GM12878 (cell line): ENCODE measurements around the gene C3orf22. TPM values are rescaled to one million over a fixed set of nuclear protein-coding genes. Genes with fewer than 3 reads are reported as not detected.

Experiments used
- ATAC-seq: fragments of 200-7000 bp; cut with Tn5 transposase; 3 replicates; pipeline ENCODE4 v1.9.1; 2020; ENCODE audit warnings: mild to moderate bottlenecking, moderate library complexity
- BruUV-seq: library from RNA; stranded (reverse); fragments of 400-500 nt; replicated peaks from 2 replicates; lab custom pipeline; 2021; lab: Mats Ljungman, UMichigan
- CTCF ChIA-PET: fragments of 300-600 bp; sonication (Branson Sonifier 250); formaldehyde crosslinking; extraction: SDS; loops from one replicate; lab custom pipeline; 2021; ENCODE audit warnings: inconsistent platforms; lab: Yijun Ruan, JAX
- POLR2A ChIA-PET: fragments of 350-600 bp; formaldehyde crosslinking; extraction: SDS; loops from one replicate; lab custom pipeline; 2021; ENCODE audit warnings: inconsistent platforms; lab: Charles Lee
- RAD21 ChIA-PET: fragments of 300-600 bp; sonication (Branson Sonifier 250); formaldehyde crosslinking; loops from one replicate; lab custom pipeline; 2023; ENCODE audit warnings: antibody characterized with exemption; ENCODE audit not compliant: unreplicated experiment; lab: Charles Lee
- SMC1A ChIA-PET: fragments of 300-600 bp; sonication (Branson Sonifier 250); formaldehyde crosslinking; loops from one replicate; lab custom pipeline; 2023; ENCODE audit not compliant: unreplicated experiment, uncharacterized antibody; lab: Charles Lee
- DNase-seq: peaks from one replicate; pipeline ENCODE4 v3.0.0-alpha.2; 2011; ENCODE audit warnings: low read depth, low spot score
- FAIRE-seq: peaks from 3 replicates; lab custom pipeline; 2011; peaks lifted over from hg19 to GRCh38; lab: Jason Lieb, UNC
- H2AFZ ChIP-seq: 2 replicates; pipeline ENCODE4 v1.6.0; 2011; ENCODE audit warnings: low read depth, low read length, control low read depth; ENCODE audit not compliant: control insufficient read depth
- H3K27ac ChIP-seq: 2 replicates; pipeline ENCODE4 v1.5.1; 2011; ENCODE audit warnings: control low read depth; ENCODE audit not compliant: control insufficient read depth, insufficient read depth
- H3K27me3 ChIP-seq, 2 experiments: replicated peaks in 1 of 2; 2 replicates each; pipeline versions ENCODE4 v1.6.0 to v1.6.1; 2011; ENCODE audit warnings: low read length in 1 of 2; ENCODE audit not compliant: control insufficient read depth in 2 of 2, insufficient read depth in 2 of 2
- H3K36me3 ChIP-seq, 2 experiments: 2 replicates each; pipeline ENCODE4 v1.5.1; 2011; ENCODE audit warnings: low read length in 1 of 2; ENCODE audit not compliant: control insufficient read depth in 2 of 2, insufficient read depth in 2 of 2
- H3K4me1 ChIP-seq: 2 replicates; pipeline ENCODE4 v1.6.1; 2011; ENCODE audit warnings: mild to moderate bottlenecking, low read length, moderate library complexity, mixed read lengths; ENCODE audit not compliant: control insufficient read depth, insufficient read depth
- H3K4me2 ChIP-seq: 2 replicates; pipeline ENCODE4 v1.6.0; 2011; ENCODE audit warnings: control low read depth; ENCODE audit not compliant: control insufficient read depth, insufficient read depth
- H3K4me3 ChIP-seq: fragments of 200-600 bp; sonication (generic); 2 replicates; pipeline ENCODE4 v1.5.1; 2016
- H3K79me2 ChIP-seq: 2 replicates; pipeline ENCODE4 v1.6.0; 2011; ENCODE audit warnings: low read length; ENCODE audit not compliant: control insufficient read depth, insufficient read depth
- H3K9ac ChIP-seq: 2 replicates; pipeline ENCODE4 v1.8.0; 2011; ENCODE audit warnings: low read length, control low read depth, mixed read lengths; ENCODE audit not compliant: control insufficient read depth, insufficient read depth
- H3K9me3 ChIP-seq: replicated peaks from 3 replicates; pipeline ENCODE4 v1.5.1; 2011; ENCODE audit warnings: mild to moderate bottlenecking, low read length; ENCODE audit not compliant: control insufficient read depth, insufficient read depth
- H4K20me1 ChIP-seq: 2 replicates; pipeline ENCODE4 v1.6.0; 2011; ENCODE audit not compliant: control insufficient read depth, insufficient read depth
- CREB1 ChIP-seq: IDR thresholded peaks from 2 replicates; pipeline ENCODE4 v1.6.1; 2012; ENCODE audit warnings: low read depth, mild to moderate bottlenecking, inconsistent platforms
- ETV6 ChIP-seq, 2 experiments: fragments of 450-650 bp in 1 of 2; IDR thresholded peaks in 1 of 2; conservative IDR thresholded peaks in 1 of 2; 2 replicates each; pipeline ENCODE4 v1.6.1; 2014; ENCODE audit warnings: antibody characterized with exemption in 1 of 2, borderline replicate concordance in 1 of 2, low read depth in 1 of 2, mild to moderate bottlenecking in 1 of 2, moderate library complexity in 1 of 2
- FOXM1 ChIP-seq: IDR thresholded peaks from 2 replicates; pipeline ENCODE4 v1.6.1; 2012; ENCODE audit warnings: low read depth, mild to moderate bottlenecking, inconsistent platforms, low read length, moderate library complexity
- GABPA ChIP-seq: IDR thresholded peaks from 2 replicates; pipeline ENCODE4 v1.6.1; 2014; ENCODE audit warnings: antibody characterized with exemption, low read depth, mild to moderate bottlenecking, inconsistent platforms
- POLR2AphosphoS2 ChIP-seq: IDR thresholded peaks from 2 replicates; pipeline ENCODE4 v1.6.1; 2011; ENCODE audit warnings: low read depth, mild to moderate bottlenecking, low read length, improper control_type of control experiment, moderate library complexity
- RFX5 ChIP-seq: IDR thresholded peaks from 2 replicates; pipeline ENCODE4 v1.6.1; 2011; ENCODE audit warnings: low read depth, low read length, improper control_type of control experiment
- SIN3A ChIP-seq: IDR thresholded peaks from 2 replicates; pipeline ENCODE4 v1.6.1; 2012; ENCODE audit warnings: low read depth, low read length, improper control_type of control experiment
- SRF ChIP-seq, 2 experiments: IDR thresholded peaks; 2 replicates each; pipeline ENCODE4 v1.6.1; 2011; ENCODE audit warnings: low read depth in 2 of 2, low read length in 2 of 2, mild to moderate bottlenecking in 1 of 2, moderate library complexity in 1 of 2
- TAF1 ChIP-seq: IDR thresholded peaks from 2 replicates; pipeline ENCODE4 v1.6.1; 2011; ENCODE audit warnings: mild to moderate bottlenecking, low read depth, low read length, borderline replicate concordance
- TBL1XR1 ChIP-seq: IDR thresholded peaks from 2 replicates; pipeline ENCODE4 v1.6.1; 2012; ENCODE audit warnings: low read depth, low read length, improper control_type of control experiment
- YBX1 ChIP-seq: fragments of 450-650 bp; IDR thresholded peaks from 2 replicates; pipeline ENCODE4 v1.6.1; 2016; ENCODE audit warnings: antibody characterized with exemption
- WGBS: methylation state at CpG from one replicate; pipeline ENCODE4 v1.1.6; 2016; ENCODE audit warnings: low lambda C conversion rate; ENCODE audit not compliant: insufficient replicate concordance, insufficient coverage; ENCODE audit errors: missing lambda C conversion rate; 5-methylcytosine and 5-hydroxymethylcytosine counted together
- in situ Hi-C: fragments of 300-500 bp; cut with MboI; formaldehyde crosslinking; loops from 9 replicates; pipeline ENCODE4 v1.14.3; 2018; ENCODE audit warnings: mixed read lengths
- intact Hi-C: fragments of 100-400 bp; cut with micrococcal nuclease; formaldehyde crosslinking; loops from one replicate; pipeline ENCODE4 v1.14.2; 2022; ENCODE audit not compliant: unreplicated experiment
- polyA plus RNA-seq, 11 experiments: library from polyadenylated mRNA; depleted of rRNA in 4 of 11; unstranded in 6 of 11; stranded (reverse) in 5 of 11; fragments of >200 nt; fragmentation: Nextera tagmentation in 4 of 11; fragmentation: Illumina TruSeq in 1 of 11; extraction: Ambion mirVana in 4 of 11; extraction: Trizol in 1 of 11; gene quantifications; 1 replicate in 1 of 11; 2 replicates in 10 of 11; pipeline versions ENCODE4 v1.2.1 to v1.2.3, GENCODE V29; 2011 to 2016; ENCODE audit warnings: inconsistent platforms in 2 of 11, missing spikeins in 2 of 11, low read depth in 1 of 11
- total RNA-seq, 4 experiments: library from RNA; depleted of rRNA in 3 of 4; stranded (reverse); fragments of >200 nt in 3 of 4; fragmentation: Illumina TruSeq in 1 of 4; extraction: Trizol in 1 of 4; gene quantifications; 2 replicates each; pipeline versions ENCODE4 v1.2.1 to v1.2.3, GENCODE V29; 2013 to 2021
- TF ChIP-seq, protein P1 (sequence below): IDR thresholded peaks from 2 replicates; pipeline ENCODE4 v1.6.1; 2011; ENCODE audit warnings: borderline replicate concordance, low read depth, mild to moderate bottlenecking, moderate library complexity, mixed read lengths, low read length; ENCODE audit not compliant: insufficient read depth; ENCODE audit errors: extremely low read length
- TF ChIP-seq, protein P2 (sequence below): fragments of 450-650 bp; IDR thresholded peaks from 2 replicates; pipeline ENCODE4 v1.6.1; 2018; ENCODE audit warnings: mild to moderate bottlenecking, low read depth, moderate library complexity; ENCODE audit not compliant: partially characterized antibody
- TF ChIP-seq, protein P3 (sequence below): fragments of 450-650 bp; IDR thresholded peaks from 2 replicates; pipeline ENCODE4 v1.6.1; 2016; ENCODE audit warnings: mild to moderate bottlenecking
- TF ChIP-seq, protein P4 (sequence below): fragments of 150-350 bp; IDR thresholded peaks from 2 replicates; pipeline ENCODE4 v1.6.1; 2016; ENCODE audit warnings: low read depth, low read length

C3orf22 gene
- total and polyA plus RNA-seq, 10 of the 15 experiments (the other 5 are each of a cell fraction or from before 2014, with no cell fraction given), result not detected

DNA sequence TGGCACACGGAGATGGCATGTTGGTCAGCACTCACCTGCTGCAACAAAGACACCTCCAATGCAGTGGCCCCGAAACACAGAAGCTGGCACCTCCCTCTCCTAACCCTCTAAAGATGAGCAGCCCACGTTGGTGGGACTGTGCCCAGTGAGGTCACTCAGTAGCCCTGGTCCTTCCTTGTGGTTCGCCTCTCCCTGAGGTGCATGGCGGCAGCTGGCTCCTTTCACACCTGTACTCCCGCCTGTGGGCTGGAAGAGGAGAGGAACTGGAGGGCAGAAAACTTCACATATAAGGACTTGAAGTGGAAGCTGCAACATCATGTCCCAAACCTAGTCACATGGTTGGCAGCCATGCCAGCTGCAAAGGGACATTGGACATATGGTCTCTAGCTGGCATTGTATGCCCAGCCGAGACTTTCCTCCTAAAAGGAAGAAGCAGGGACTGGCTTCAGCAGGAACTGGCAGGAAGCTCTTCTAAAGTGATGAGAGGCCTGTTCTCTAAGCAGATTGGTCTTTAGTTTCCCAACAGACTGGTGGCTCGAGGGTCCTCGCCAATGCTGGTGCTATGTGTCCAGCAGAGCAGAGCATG is 10.8 kb upstream of the C3orf22 start:
- no peaks in the 10 kb centered on the region for H3K9me3 ChIP-seq
- no peaks in the 10 kb centered on the region for H3K79me2 ChIP-seq
- intact Hi-C loops (no loop called here), in situ Hi-C loops (no loop called here)
- 11% methylated on average over 9 of the region's 9 CpGs for WGBS
- H3K4me3 ChIP-seq, result no peak overlapping the region
- H3K36me3 ChIP-seq, result no peaks in the 10 kb centered on the region
- ChIA-PET RAD21 (no interaction called here), SMC1A (no interaction called here), CTCF (no interaction called here), POLR2A (no interaction called here)
- H2AFZ ChIP-seq, result no peak overlapping the region
- H3K4me1 ChIP-seq, result no peaks in the 10 kb centered on the region
- H3K4me2 ChIP-seq, result no peak overlapping the region
- TF ChIP-seq CREB1 (no peak), SRF (IDR thresholded peaks at IDR 0.05; ENCODE audit: low read depth in 2 of 2, low read length in 2 of 2) (no peak), RFX5 (no peak), POLR2AphosphoS2 (no peak), YBX1 (no peak), TBL1XR1 (no peak), TAF1 (no peak), SIN3A (no peak), FOXM1 (no peak), ETV6 (conservative IDR thresholded peaks at IDR 0.05 in 1 of 2, IDR thresholded peaks at IDR 0.05 in 1 of 2; ENCODE audit: borderline replicate concordance in 1 of 2, low read depth in 1 of 2) (no peak), GABPA (no peak)
- TF ChIP-seq, protein P1, sequence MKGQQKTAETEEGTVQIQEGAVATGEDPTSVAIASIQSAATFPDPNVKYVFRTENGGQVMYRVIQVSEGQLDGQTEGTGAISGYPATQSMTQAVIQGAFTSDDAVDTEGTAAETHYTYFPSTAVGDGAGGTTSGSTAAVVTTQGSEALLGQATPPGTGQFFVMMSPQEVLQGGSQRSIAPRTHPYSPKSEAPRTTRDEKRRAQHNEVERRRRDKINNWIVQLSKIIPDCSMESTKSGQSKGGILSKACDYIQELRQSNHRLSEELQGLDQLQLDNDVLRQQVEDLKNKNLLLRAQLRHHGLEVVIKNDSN, result no peak
- TF ChIP-seq, protein P2, sequence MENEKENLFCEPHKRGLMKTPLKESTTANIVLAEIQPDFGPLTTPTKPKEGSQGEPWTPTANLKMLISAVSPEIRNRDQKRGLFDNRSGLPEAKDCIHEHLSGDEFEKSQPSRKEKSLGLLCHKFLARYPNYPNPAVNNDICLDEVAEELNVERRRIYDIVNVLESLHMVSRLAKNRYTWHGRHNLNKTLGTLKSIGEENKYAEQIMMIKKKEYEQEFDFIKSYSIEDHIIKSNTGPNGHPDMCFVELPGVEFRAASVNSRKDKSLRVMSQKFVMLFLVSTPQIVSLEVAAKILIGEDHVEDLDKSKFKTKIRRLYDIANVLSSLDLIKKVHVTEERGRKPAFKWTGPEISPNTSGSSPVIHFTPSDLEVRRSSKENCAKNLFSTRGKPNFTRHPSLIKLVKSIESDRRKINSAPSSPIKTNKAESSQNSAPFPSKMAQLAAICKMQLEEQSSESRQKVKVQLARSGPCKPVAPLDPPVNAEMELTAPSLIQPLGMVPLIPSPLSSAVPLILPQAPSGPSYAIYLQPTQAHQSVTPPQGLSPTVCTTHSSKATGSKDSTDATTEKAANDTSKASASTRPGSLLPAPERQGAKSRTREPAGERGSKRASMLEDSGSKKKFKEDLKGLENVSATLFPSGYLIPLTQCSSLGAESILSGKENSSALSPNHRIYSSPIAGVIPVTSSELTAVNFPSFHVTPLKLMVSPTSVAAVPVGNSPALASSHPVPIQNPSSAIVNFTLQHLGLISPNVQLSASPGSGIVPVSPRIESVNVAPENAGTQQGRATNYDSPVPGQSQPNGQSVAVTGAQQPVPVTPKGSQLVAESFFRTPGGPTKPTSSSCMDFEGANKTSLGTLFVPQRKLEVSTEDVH, result no peak
- TF ChIP-seq, protein P3, sequence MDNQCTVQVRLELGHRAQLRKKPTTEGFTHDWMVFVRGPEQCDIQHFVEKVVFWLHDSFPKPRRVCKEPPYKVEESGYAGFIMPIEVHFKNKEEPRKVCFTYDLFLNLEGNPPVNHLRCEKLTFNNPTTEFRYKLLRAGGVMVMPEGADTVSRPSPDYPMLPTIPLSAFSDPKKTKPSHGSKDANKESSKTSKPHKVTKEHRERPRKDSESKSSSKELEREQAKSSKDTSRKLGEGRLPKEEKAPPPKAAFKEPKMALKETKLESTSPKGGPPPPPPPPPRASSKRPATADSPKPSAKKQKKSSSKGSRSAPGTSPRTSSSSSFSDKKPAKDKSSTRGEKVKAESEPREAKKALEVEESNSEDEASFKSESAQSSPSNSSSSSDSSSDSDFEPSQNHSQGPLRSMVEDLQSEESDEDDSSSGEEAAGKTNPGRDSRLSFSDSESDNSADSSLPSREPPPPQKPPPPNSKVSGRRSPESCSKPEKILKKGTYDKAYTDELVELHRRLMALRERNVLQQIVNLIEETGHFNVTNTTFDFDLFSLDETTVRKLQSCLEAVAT, result no peak
- TF ChIP-seq, protein P4, sequence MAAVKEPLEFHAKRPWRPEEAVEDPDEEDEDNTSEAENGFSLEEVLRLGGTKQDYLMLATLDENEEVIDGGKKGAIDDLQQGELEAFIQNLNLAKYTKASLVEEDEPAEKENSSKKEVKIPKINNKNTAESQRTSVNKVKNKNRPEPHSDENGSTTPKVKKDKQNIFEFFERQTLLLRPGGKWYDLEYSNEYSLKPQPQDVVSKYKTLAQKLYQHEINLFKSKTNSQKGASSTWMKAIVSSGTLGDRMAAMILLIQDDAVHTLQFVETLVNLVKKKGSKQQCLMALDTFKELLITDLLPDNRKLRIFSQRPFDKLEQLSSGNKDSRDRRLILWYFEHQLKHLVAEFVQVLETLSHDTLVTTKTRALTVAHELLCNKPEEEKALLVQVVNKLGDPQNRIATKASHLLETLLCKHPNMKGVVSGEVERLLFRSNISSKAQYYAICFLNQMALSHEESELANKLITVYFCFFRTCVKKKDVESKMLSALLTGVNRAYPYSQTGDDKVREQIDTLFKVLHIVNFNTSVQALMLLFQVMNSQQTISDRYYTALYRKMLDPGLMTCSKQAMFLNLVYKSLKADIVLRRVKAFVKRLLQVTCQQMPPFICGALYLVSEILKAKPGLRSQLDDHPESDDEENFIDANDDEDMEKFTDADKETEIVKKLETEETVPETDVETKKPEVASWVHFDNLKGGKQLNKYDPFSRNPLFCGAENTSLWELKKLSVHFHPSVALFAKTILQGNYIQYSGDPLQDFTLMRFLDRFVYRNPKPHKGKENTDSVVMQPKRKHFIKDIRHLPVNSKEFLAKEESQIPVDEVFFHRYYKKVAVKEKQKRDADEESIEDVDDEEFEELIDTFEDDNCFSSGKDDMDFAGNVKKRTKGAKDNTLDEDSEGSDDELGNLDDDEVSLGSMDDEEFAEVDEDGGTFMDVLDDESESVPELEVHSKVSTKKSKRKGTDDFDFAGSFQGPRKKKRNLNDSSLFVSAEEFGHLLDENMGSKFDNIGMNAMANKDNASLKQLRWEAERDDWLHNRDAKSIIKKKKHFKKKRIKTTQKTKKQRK, result no peak
- no peak overlapping the region for H3K9ac ChIP-seq
- no peaks in the 10 kb centered on the region for H4K20me1 ChIP-seq
- H3K27ac ChIP-seq, result no peak overlapping the region
- H3K27me3 ChIP-seq, result peaks cover 0 to 10% of the 10 kb centered on the region in 2 experiments; a peak in 3 of 4 replicates
- ATAC-seq (no peak), FAIRE-seq (no peak), DNase-seq (no peak)
- no TSS peak for BruUV-seq
